ENCODE measurements around the gene NEURL1.

Gene NEURL1

GRCh38 chr10:103533827-103534226 is 40.3 kb downstream of the NEURL1 start:
- no peak for TF ChIP-seq CTCF (IDR thresholded peaks at IDR 0.05; ENCODE audit: insufficient read depth, low read length, poor library complexity, severe bottlenecking)
- no peak overlapping the region for H3K4me3 ChIP-seq (replicated peaks; ENCODE audit: low read depth, low read length)

GRCh38 chr10:103534621-103535498 is 41.4 kb downstream of the NEURL1 start:
- H3K36me3 ChIP-seq (ENCODE audit: control insufficient read depth, insufficient read depth, low read length): no peaks in the 10 kb centered on the region
- no peak for TF ChIP-seq CTCF (IDR thresholded peaks at IDR 0.05; ENCODE audit: insufficient read depth, low read length, poor library complexity, severe bottlenecking)
- H3K4me3 ChIP-seq (replicated peaks; ENCODE audit: low read depth, low read length): no peak overlapping the region
- no peak for DNase-seq (ENCODE audit: extremely low read depth, insufficient read length)
- H3K27me3 ChIP-seq (replicated peaks; ENCODE audit: control insufficient read depth, insufficient read depth, low read length): no peaks in the 10 kb centered on the region; the same call in 1 of the 2 replicates

More at GRCh38 chr10:103533827-103534226, 40.3 kb downstream of the NEURL1 start:
- Histone ChIP-seq H3K27me3 (replicated peaks; ENCODE audit: control insufficient read depth, insufficient read depth, low read length) (no peaks in the 10 kb centered on the region), H3K36me3 (ENCODE audit: control insufficient read depth, insufficient read depth, low read length) (no peaks in the 10 kb centered on the region)
- DNase-seq (ENCODE audit: extremely low read depth, insufficient read length): no peak

- H3K27me3 ChIP-seq (replicated peaks; ENCODE audit: control insufficient read depth, insufficient read depth, low read length): no peaks in the 10 kb centered on the region; the same call in 1 of the 2 replicates
- H3K36me3 ChIP-seq (ENCODE audit: control insufficient read depth, insufficient read depth, low read length): no peaks in the 10 kb centered on the region
- H3K4me3 ChIP-seq (replicated peaks; ENCODE audit: low read depth, low read length): no peak overlapping the region
- no peak for TF ChIP-seq CTCF (IDR thresholded peaks at IDR 0.05; ENCODE audit: insufficient read depth, low read length, poor library complexity, severe bottlenecking)
- no peak for DNase-seq (ENCODE audit: extremely low read depth, insufficient read length)
These were observed 42.1 kb downstream of the NEURL1 start for GRCh38 chr10:103535595-103535994.

GRCh38 chr10:103539751-103540150 is 46.2 kb downstream of the NEURL1 start:
- TF ChIP-seq CTCF (IDR thresholded peaks at IDR 0.05; ENCODE audit: insufficient read depth, low read length, poor library complexity, severe bottlenecking): no peak
- Histone ChIP-seq H3K36me3 (ENCODE audit: control insufficient read depth, insufficient read depth, low read length) (no peaks in the 10 kb centered on the region), H3K27me3 (replicated peaks; ENCODE audit: control insufficient read depth, insufficient read depth, low read length) (no peaks in the 10 kb centered on the region; the same call in 1 of the 2 replicates), H3K4me3 (replicated peaks; ENCODE audit: low read depth, low read length) (no peak overlapping the region)
- no peak for DNase-seq (ENCODE audit: extremely low read depth, insufficient read length)

GRCh38 chr10:103540722-103541121 is 47.2 kb downstream of the NEURL1 start:
- Histone ChIP-seq H3K4me3 (replicated peaks; ENCODE audit: low read depth, low read length) (no peak overlapping the region), H3K36me3 (ENCODE audit: control insufficient read depth, insufficient read depth, low read length) (no peaks in the 10 kb centered on the region), H3K27me3 (replicated peaks; ENCODE audit: control insufficient read depth, insufficient read depth, low read length) (no peaks in the 10 kb centered on the region; the same call in 1 of the 2 replicates)
- DNase-seq (ENCODE audit: extremely low read depth, insufficient read length): no peak
- TF ChIP-seq CTCF (IDR thresholded peaks at IDR 0.05; ENCODE audit: insufficient read depth, low read length, poor library complexity, severe bottlenecking): no peak
